GM19328 (cell line): ENCODE data around the gene TYW1B.
"Not testable (repeated sequence)": the region's sequence is repeated elsewhere in the genome, so short reads cannot be mapped to it uniquely, and the experiment has no call there.

Experiments
- ATAC-seq: cut with Tn5 transposase; IDR thresholded peaks from one replicate; pipeline ENCODE4 v1.9.1; 2021; ENCODE audit warnings: mild to moderate bottlenecking, moderate library complexity; ENCODE audit not compliant: unreplicated experiment

The TYW1B gene

GRCh38 chr7:72816370-72817157 lies 11.4 kb downstream of the TYW1B start:
- not testable (repeated sequence) for ATAC-seq

GRCh38 chr7:72810437-72810836 lies 17.6 kb downstream of the TYW1B start:
- not testable (repeated sequence) for ATAC-seq

- ATAC-seq = not testable (repeated sequence)
Measured at GRCh38 chr7:72808511-72808910, 19.5 kb downstream of the TYW1B start.

- ATAC-seq = not testable (repeated sequence)
Measured at GRCh38 chr7:72806851-72807250, 21.1 kb downstream of the TYW1B start.

- ATAC-seq = no peak
Measured at GRCh38 chr7:72805526-72806494, 22.2 kb downstream of the TYW1B start.

- not testable (repeated sequence) for ATAC-seq
Measured at GRCh38 chr7:72803778-72804177, 24.2 kb downstream of the TYW1B start.

- not testable (repeated sequence) for ATAC-seq
Measured at GRCh38 chr7:72801564-72801963, 26.4 kb downstream of the TYW1B start.

- not testable (repeated sequence) for ATAC-seq
Measured at GRCh38 chr7:72795401-72795800, 32.6 kb downstream of the TYW1B start.

GRCh38 chr7:72793791-72794190 lies 34.2 kb downstream of the TYW1B start:
- no peak for ATAC-seq

- not testable (repeated sequence) for ATAC-seq
Measured at GRCh38 chr7:72790698-72791060, 37.3 kb downstream of the TYW1B start.

- not testable (repeated sequence) for ATAC-seq
Measured at GRCh38 chr7:72790048-72790697, 37.8 kb downstream of the TYW1B start.

- no peak for ATAC-seq
Measured at GRCh38 chr7:72785166-72785955, 42.6 kb downstream of the TYW1B start.

- not testable (repeated sequence) for ATAC-seq
Measured at GRCh38 chr7:72783601-72784370, 44.2 kb downstream of the TYW1B start.

GRCh38 chr7:72781631-72782030 lies 46.4 kb downstream of the TYW1B start:
- ATAC-seq = no peak

GRCh38 chr7:72781161-72781560 lies 46.8 kb downstream of the TYW1B start:
- ATAC-seq = no peak

GRCh38 chr7:72780289-72780894 lies 47.6 kb downstream of the TYW1B start:
- not testable (repeated sequence) for ATAC-seq

GRCh38 chr7:72777167-72777566 lies 50.8 kb downstream of the TYW1B start:
- not testable (repeated sequence) for ATAC-seq

- ATAC-seq = not testable (repeated sequence)
Measured at GRCh38 chr7:72772627-72773026, 55.4 kb downstream of the TYW1B start.

GRCh38 chr7:72766994-72767393 lies 61.0 kb downstream of the TYW1B start:
- not testable (repeated sequence) for ATAC-seq
